ENCODE measurements around the gene RGS3.

DNA sequence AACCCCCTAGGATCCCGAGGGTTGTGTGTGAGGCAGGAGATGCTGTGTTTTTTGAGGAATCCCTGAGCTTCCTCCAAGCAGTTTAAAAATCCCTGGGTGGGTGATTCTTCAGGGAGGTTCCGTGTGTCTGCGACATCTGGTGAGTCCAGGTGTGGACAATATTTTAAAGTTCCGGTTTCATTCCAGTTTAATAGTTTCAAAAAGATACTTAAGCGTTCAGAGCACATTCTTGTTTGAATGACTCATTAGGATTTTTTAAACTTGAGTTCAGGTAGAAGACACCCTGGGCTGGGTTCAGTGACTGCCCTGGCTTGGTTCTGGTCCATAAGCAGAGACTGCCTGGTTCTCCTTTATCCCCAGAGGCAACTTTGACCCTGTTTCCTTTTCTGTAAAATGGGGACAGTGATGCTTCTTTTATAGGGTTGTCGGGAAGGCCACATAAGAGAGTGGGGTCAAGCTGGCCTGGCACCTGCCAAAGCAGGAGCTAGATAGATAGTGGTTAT is 119.2 kb downstream of the RGS3 start:
- TF ChIP-seq, protein P1, sequence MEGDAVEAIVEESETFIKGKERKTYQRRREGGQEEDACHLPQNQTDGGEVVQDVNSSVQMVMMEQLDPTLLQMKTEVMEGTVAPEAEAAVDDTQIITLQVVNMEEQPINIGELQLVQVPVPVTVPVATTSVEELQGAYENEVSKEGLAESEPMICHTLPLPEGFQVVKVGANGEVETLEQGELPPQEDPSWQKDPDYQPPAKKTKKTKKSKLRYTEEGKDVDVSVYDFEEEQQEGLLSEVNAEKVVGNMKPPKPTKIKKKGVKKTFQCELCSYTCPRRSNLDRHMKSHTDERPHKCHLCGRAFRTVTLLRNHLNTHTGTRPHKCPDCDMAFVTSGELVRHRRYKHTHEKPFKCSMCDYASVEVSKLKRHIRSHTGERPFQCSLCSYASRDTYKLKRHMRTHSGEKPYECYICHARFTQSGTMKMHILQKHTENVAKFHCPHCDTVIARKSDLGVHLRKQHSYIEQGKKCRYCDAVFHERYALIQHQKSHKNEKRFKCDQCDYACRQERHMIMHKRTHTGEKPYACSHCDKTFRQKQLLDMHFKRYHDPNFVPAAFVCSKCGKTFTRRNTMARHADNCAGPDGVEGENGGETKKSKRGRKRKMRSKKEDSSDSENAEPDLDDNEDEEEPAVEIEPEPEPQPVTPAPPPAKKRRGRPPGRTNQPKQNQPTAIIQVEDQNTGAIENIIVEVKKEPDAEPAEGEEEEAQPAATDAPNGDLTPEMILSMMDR (conservative IDR thresholded peaks at IDR 0.05 in 1 of 2, IDR thresholded peaks at IDR 0.05 in 1 of 2; ENCODE audit: extremely low read depth in 1 of 2, insufficient read depth in 1 of 2, low read depth in 1 of 2, low read length in 2 of 2): no peak
- no peak for TF ChIP-seq EZH2 (IDR thresholded peaks at IDR 0.05; ENCODE audit: borderline replicate concordance, low read length)
